SK-N-MC (cell line): ENCODE measurements around the gene PTPRQ.

Experiments
- EZH2 ChIP-seq: fragments of 200-600 bp; sonication (generic); IDR thresholded peaks from one replicate; pipeline ENCODE4 v1.6.1; 2017; ENCODE audit warnings: antibody characterized with exemption
- FOXP2 ChIP-seq: optimal IDR thresholded peaks from 2 replicates; pipeline ENCODE3; 2011; ENCODE audit warnings: mild to moderate bottlenecking, moderate library complexity; ENCODE audit not compliant: insufficient read depth; ENCODE audit errors: extremely low read length, control extremely low read depth
- POLR2AphosphoS5 ChIP-seq: IDR thresholded peaks from 2 replicates; pipeline ENCODE4 v1.6.1; 2012; ENCODE audit warnings: mild to moderate bottlenecking, low read depth, low read length, borderline replicate concordance

DNA sequence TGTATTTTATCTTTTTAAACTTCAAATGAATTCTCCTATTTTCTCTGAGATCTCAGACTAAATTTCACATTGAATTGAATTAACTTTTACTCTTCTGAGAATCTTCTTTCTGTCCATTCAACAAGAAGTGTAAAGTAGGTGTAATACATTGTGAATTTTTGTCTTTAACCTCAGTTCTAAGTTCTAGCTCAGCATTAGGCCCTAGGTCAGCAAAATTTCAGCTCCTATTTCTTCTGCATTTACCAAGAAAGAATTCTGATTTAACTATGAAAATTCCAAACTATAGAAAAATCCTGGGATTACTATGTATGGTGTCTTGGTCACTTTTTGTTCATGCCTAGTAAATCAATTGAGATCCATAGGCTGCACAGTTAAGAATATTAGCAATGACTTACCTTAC, 152.5 kb downstream of the PTPRQ start:
- TF ChIP-seq POLR2AphosphoS5 (no peak), EZH2 (no peak), FOXP2 (no peak)
